GM18867 (cell line): ENCODE data around the gene DGKB.

Experiments used
- ATAC-seq: cut with Tn5 transposase; IDR thresholded peaks from one replicate; pipeline ENCODE4 v1.9.1; 2021; ENCODE audit warnings: mild to moderate bottlenecking, moderate library complexity; ENCODE audit not compliant: unreplicated experiment

DGKB gene

DNA sequence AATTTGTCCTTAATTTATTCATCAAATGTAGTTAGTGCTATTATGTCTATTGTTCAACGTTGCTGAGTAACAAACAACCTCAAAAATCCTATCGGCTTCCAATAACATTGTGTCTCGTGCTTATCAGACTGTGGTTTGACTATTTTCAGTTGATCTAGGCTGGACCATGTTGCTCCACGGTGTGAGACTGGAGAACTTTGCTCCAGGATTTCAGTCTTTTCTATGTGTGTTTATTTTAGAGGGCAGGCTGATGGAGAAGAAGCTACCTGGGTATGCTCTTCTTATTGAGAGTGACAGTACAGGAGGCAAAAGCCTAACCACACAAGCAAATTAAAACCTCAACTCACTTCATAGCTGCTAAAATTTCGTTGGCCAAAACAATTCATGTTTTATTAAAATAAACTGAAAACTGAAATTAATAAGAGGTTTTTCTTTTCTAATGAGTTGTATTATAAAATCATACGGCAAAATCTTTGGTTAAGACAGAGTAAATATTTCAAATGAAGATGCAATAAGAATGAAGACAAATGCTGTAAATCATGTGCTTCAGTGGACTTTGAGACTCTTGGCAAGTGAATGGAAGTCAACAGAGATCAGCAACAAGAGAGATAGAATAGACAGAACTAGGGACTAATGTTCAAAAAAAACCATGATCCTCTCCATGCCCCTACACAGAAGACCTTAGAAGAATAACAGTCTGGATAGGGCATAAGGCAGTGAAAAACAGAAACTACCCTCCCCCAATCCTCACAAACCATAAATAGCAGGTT lies 495.1 kb downstream of the DGKB start:
- no peak for ATAC-seq

GRCh38 chr7:14403587-14403986 lies 499.0 kb downstream of the DGKB start:
- no peak for ATAC-seq

DNA sequence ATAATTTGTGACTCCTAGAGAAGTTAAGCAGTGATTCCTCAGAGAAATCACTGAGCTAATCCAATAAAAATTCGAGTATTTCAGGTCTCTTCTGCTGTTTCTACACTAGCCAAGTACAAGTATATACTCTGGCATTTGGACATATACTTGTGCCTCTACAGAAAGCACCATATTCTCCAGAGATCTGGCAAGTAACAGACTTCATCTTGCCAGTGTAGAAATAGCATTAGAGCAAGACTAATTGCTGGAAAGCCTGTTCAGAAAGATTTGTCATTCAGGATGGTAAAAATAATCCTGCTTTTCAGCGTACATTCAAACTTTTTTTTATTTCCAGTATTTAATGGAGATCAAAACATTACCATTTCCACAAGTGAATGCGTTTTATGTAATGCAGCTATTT lies 502.3 kb downstream of the DGKB start:
- ATAC-seq, result no peak

DNA sequence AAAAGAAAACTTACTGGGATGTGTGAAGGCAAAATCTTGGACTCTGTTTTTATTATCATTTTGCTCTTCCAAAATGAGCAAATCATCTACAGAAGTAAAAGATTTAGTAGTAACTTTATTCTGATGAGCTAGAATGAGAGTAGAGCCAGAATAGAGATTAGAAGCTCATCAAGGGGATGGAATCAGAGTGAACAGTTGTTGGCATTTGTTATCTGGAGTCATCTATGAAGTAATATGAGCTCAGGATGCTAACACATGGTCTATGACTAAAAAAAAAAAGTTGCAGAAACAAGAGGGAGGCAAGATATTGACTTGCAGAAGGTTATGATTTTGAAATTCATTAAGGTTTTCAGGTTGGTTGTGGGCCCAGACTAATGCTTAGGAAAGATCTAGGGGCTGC lies 504.0 kb downstream of the DGKB start:
- ATAC-seq, result no peak

- no peak for ATAC-seq
These were observed 506.7 kb downstream of the DGKB start for GRCh38 chr7:14395860-14396259.

DNA sequence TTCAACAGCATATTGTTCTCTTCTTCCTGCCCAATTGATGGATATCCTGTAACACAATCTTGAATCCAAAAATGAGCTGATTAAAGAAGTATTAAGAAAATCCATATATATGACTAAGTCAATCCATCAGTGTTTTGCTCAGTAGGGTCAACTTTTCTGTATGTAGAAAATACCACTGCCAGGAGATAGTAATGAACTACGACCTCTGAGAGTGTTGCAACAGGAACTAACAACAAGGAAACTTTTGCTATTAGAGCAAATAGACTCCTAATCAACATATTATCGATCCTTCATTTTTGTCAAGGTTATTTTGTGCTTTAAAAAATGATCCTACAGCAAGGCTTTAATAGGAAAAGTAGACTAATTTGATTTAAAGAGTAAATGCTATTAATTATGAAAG lies 507.8 kb downstream of the DGKB start:
- ATAC-seq, result no peak

DNA sequence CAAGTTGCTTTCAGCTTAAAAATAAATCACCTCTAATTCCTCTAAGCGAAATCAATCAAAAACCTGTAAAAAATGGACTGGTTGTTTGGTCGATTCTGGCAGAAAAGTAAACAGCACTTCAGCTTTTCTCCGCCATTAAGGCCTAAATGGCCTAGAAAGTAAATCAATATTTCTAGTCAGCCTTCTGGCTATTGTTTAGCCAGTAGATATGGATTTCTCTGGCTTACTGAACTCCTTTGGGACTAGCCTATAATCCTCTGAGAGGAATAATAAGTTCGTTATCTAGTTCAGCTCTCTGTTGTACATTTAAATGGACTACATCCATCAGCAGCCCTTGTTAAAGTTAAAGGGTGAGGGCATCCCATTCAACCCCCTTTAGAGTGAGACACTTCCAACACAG lies 513.0 kb downstream of the DGKB start:
- no peak for ATAC-seq

GRCh38 chr7:14389181-14389591 lies 513.4 kb downstream of the DGKB start:
- no peak for ATAC-seq

DNA sequence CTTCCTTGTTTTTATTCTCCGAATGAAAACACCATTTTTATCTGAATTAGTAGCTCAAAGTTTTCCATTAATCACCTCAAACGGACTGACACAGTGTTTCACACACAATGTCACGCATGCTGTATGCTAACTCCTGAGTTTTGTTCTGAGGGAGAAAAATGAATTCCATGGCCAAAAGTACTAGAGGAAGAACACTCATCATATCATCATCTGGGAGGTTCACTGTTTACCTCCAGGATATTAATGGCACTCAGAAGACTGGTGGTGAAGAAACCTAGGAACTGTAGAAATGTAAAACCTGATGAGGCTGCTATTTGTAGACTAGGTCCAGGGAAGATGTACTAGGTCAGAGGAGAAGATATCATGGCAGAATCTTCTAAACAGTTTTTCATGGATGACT lies 517.5 kb downstream of the DGKB start:
- ATAC-seq, result no peak

DNA sequence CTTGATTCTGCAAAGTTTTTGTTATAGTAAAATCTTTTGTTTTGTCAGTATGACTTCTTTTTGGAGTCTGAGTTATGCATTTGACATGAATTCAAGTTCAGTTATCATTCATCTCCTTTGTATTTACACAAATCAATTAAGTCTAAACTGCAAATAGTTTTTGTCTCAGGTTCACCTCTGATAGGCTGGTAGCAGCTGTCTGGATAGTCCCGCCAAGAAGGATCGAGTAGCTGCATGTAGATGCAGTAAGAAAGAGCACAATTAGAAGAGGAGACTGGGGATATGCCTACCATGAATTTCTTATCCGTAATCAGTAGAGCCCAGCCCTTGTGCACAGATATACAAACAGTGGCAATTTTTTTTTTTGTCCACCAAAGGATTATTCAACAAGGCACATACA lies 520.6 kb downstream of the DGKB start:
- ATAC-seq, result no peak

DNA sequence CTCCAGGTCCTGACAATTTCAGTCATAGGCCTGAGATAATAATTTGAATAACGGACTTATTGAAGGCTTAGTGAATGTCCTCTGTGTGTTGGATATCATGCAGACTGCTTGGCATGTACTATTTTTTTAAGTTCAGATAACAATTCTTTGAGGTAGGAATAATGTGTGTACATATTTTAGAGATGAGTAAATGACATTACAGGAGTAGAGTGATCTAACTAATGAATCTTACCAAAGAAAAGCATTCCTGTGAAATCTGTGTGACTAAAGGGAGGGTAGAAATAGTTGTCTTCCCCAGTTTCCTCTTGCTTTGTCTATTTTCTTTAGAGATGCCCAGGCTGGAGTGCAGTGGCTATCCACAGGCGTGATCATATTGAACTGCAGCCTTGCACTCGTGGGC lies 521.2 kb downstream of the DGKB start:
- no peak for ATAC-seq

GRCh38 chr7:14380881-14381280 lies 521.7 kb downstream of the DGKB start:
- ATAC-seq, result no peak

DNA sequence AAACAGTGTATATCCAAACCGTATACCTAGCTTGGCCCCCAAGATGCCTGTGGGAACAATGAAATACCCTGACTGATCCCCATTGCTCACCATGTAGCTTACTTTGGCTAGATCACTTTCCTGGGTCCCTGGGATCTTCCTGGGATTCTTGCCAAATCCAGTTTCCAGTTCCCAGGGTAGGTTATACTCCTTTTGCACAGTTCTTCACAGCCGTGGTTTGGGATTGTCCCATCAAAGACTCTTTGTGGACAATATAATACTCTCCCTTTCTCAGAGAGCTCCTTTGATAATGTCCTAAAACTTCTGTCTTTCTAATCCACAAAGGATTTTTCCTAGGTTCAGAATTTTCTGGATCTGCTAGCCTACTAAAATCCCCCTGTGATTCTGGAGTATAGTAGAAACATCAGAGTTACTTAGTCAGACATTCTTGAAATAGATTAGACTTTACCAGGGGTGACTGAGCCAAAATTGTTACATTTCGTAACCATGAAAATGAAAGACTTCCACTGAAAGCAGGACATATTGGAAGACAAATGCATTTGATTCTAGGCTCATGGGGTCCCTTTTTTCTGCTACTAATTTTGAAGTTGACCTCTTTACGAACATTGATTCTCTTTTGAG lies 524.8 kb downstream of the DGKB start:
- no peak for ATAC-seq

GRCh38 chr7:14376711-14377110 lies 525.8 kb downstream of the DGKB start:
- ATAC-seq, result no peak

DNA sequence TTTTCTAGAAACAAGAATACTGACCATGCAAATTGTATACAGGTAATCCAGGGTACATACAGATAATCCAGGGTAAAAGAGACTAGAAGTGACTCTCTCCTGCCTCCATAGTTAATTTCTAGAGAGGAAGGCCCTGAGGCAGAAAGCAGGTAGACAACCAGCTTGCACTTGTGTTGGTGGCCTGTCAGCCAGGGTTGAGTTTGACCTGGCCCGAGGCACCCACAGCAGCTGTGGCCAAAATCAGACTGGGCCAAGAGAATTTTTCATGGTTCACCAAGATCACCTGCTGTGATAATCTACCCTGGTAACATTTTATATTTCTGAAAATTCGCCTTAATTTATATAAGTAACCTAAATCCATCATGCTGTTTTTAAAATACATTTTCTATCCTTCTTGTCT lies 526.6 kb downstream of the DGKB start:
- no peak for ATAC-seq

GRCh38 chr7:14374336-14374735 lies 528.2 kb downstream of the DGKB start:
- no peak for ATAC-seq

DNA sequence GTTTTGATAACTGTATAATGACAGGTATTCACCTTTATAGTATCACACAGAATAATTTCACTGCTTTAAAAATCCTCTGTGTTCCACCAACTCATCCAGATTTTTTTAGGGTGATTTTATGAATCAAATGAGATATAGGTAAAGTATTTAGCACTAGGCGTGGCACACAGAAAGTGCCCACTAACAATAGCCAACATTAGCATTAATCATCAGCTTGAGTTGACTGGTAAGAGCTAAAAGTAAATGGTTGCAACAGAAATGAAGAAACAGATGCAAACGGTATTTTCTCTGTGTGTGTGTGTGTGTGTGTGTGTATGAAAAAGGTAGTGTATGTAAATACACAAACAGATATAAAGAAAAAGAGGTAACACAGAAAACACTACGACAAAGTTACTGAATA lies 534.3 kb downstream of the DGKB start:
- no peak for ATAC-seq

DNA sequence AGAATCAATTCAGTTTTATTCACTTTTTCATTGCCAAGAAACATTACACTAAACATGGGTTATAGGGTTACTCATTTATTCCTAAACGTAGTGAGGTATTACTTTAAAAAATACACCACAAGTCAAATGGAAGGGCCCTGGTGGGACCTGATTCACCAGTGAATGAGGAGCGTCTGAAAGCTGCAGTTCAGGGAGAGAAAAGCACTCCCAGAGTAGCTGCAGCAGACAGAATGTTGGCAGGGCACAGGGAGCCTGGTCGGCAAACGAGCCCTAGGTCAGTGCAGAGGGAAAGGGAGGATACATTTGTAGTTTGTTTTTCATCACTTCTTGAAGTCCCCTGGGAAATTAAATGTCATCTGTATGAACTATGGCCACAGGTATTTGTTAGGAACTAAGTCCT lies 551.4 kb downstream of the DGKB start:
- no peak for ATAC-seq

DNA sequence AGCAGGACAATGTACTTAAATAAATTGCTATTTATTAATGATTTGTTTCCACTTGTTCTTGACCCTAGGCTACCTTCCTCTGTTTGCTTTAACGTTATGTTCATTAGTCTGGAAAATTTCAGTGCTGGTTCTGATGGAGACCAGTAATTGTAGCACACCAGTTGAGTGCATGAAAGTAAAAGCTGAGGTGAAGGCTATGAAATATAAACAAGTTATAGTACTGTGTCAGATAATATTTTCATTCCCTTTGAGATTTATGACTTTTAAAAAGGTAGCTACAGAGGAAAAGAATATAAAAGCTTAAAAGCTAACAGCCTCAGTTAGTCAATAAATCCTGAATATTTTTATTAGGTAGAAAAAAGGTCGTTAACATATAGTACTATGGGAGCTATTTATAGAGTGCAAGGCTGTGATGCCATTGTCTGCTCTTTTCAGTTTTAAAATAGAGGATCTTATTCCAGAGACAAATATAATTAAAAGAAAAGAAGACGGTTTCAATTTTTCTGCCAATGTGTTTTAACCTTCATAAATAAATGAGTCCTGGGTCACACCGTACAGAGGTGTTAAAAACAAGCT lies 561.3 kb downstream of the DGKB start:
- ATAC-seq, result no peak

DNA sequence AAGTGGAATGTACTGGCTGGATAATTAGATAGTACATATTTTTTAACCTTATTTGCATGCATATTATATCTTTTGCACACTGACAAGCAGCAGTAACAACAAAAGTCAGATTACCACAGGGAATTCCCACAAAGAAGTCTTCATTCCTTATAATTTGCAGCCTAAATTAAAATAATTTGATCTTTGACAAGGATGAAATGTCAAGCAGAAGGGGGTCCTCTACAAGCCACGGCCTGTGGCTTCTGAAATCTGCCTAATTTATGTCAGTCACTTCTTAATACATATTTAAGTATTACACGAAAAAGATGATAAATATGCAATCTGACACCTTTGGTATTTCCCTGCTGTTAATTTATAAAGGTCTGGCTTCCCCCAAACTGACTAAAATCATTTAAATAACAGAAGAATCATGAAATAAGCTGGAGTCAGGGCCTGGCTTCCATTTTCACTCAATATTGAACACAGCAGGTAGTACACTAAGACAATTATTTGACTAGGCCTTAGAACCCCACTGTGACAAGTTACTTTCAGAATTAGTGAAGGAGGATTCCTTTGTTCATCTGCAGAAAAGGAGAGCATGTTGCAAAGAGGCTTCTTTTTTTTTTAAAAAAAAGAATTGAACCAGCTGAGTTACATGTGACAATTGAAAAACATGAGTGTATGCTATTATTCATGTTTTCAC lies 562.0 kb downstream of the DGKB start:
- ATAC-seq, result no peak

- ATAC-seq, result no peak
These were observed 562.7 kb downstream of the DGKB start for GRCh38 chr7:14339861-14340260.

DNA sequence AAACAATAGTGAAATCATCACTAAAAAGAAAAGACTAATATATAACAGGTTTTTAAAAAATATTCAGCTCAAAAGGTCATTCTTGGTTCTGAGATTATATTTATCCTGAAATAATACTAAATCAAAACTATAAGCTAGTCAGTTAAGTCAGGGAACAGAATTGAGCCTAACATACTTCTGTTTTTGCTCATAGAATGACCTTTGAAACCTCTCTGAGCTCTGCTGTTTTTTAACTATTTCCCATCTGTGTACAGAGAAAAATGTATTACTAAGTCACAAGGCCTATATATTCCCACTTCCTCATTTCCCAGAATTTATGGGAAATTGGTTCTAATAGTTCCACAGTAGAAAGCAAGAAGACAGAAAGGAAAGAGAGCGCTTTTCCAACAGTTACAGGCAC lies 566.3 kb downstream of the DGKB start:
- no peak for ATAC-seq
